Adrenal gland (tissue), 5 donors: ENCODE results near the gene ERBB4.

Experiments
- POLR2A ChIP-seq, 2 donors: fragments of 450-650 bp; IDR thresholded peaks; one replicate each; pipeline ENCODE4 v1.6.1; 2017; ENCODE audit warnings: antibody characterized with exemption in 2 of 2, mild to moderate bottlenecking in 2 of 2, moderate library complexity in 1 of 2
- TF ChIP-seq, protein P1 (sequence below), 6 experiments: fragments of 450-650 bp in 4 of 6; fragments of 200-600 bp in 2 of 6; sonication (generic) in 1 of 6; IDR thresholded peaks; 1 replicate in 5 of 6; 2 replicates in 1 of 6; pipeline versions ENCODE4 v1.5.1 to v1.8.0; 2016 to 2021; ENCODE audit warnings: antibody characterized with exemption in 6 of 6, mild to moderate bottlenecking in 2 of 6, moderate library complexity in 1 of 6
- donor health status: DM: no; HTN: no; CAD: no.

DNA sequence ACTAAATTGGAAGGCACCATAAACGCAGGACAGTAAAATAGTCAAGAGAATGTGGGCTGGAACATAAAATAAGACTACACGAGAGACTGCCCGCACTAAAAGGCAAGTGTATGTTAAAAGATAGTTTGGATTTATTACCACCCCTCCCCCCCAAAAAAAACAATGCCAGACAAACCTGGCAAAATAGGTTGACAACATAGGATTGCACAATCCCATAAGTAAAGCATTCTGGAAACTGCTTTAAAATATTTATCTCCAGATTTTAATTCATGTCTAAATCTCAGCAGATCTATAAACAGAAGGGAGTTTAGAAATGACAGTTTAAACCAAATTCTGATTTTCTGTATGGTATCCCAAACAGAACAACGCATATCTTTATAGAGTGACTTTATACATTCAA is 455.1 kb downstream of the ERBB4 start:
- TF ChIP-seq, protein P1, sequence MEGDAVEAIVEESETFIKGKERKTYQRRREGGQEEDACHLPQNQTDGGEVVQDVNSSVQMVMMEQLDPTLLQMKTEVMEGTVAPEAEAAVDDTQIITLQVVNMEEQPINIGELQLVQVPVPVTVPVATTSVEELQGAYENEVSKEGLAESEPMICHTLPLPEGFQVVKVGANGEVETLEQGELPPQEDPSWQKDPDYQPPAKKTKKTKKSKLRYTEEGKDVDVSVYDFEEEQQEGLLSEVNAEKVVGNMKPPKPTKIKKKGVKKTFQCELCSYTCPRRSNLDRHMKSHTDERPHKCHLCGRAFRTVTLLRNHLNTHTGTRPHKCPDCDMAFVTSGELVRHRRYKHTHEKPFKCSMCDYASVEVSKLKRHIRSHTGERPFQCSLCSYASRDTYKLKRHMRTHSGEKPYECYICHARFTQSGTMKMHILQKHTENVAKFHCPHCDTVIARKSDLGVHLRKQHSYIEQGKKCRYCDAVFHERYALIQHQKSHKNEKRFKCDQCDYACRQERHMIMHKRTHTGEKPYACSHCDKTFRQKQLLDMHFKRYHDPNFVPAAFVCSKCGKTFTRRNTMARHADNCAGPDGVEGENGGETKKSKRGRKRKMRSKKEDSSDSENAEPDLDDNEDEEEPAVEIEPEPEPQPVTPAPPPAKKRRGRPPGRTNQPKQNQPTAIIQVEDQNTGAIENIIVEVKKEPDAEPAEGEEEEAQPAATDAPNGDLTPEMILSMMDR (IDR thresholded peaks at IDR 0.05): no peak
- no peak for TF ChIP-seq POLR2A (IDR thresholded peaks at IDR 0.05)
